Upper lobe of left lung (tissue), 4 donors: ENCODE measurements around the gene CMTM4.

Source experiments
- POLR2A ChIP-seq, 4 donors: fragments of 450-650 bp; IDR thresholded peaks; one replicate each; pipeline ENCODE4 v1.5.1; 2016 to 2017; ENCODE audit warnings: antibody characterized with exemption in 4 of 4, mild to moderate bottlenecking in 2 of 4
- POLR2AphosphoS5 ChIP-seq, 2 donors: sonication (generic); formaldehyde crosslinking; IDR thresholded peaks; one replicate each; pipeline ENCODE4 v1.5.1; 2017; ENCODE audit warnings: antibody characterized with exemption in 2 of 2
- TF ChIP-seq, protein P1 (sequence below), 6 experiments: fragments of 450-650 bp in 4 of 6; fragments of 200-600 bp in 2 of 6; sonication (generic) in 2 of 6; IDR thresholded peaks; one replicate each; pipeline ENCODE4 v1.5.1; 2016 to 2019; ENCODE audit warnings: antibody characterized with exemption in 6 of 6

DNA sequence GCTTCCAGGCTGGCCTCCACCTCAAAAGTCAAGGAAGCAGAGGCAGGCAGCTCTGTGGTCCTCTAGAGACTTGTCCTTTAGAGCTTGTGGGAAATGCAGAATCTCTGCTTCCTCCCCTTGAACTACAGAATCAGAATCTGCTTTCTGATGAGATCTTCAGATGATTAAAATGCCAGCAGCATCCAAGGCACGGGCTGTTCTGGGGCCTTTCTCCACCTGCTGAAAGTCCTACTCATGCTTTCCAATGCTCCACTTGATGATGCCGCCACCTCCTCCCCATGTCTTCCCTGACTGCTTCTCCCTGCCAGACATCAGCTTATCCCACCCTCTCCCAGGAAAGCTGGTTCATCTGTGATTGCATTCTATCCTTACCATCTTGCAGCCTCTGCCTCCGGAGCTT is 58.7 kb downstream of the CMTM4 start:
- TF ChIP-seq, protein P1, sequence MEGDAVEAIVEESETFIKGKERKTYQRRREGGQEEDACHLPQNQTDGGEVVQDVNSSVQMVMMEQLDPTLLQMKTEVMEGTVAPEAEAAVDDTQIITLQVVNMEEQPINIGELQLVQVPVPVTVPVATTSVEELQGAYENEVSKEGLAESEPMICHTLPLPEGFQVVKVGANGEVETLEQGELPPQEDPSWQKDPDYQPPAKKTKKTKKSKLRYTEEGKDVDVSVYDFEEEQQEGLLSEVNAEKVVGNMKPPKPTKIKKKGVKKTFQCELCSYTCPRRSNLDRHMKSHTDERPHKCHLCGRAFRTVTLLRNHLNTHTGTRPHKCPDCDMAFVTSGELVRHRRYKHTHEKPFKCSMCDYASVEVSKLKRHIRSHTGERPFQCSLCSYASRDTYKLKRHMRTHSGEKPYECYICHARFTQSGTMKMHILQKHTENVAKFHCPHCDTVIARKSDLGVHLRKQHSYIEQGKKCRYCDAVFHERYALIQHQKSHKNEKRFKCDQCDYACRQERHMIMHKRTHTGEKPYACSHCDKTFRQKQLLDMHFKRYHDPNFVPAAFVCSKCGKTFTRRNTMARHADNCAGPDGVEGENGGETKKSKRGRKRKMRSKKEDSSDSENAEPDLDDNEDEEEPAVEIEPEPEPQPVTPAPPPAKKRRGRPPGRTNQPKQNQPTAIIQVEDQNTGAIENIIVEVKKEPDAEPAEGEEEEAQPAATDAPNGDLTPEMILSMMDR (IDR thresholded peaks at IDR 0.05): no peak
- TF ChIP-seq POLR2A (IDR thresholded peaks at IDR 0.05) (no peak), POLR2AphosphoS5 (IDR thresholded peaks at IDR 0.05) (no peak)
